ENCODE results near the gene UBC. TPM values are rescaled to one million over a fixed set of nuclear protein-coding genes. Genes with fewer than 3 reads are reported as not detected.

Gene UBC
- total and polyA plus RNA-seq, 4 donors: 1,113 to 1,682 (median 1,303) TPM

- TF ChIP-seq CTCF (IDR thresholded peaks at IDR 0.05; ENCODE audit: control extremely low read depth, extremely low read depth): no peak
- no peak overlapping the region for H3K27ac ChIP-seq (ENCODE audit: low read depth in 1 of 2, low read length in 1 of 2)
- no peak overlapping the region for H3K4me3 ChIP-seq
- H3K4me1 ChIP-seq (ENCODE audit: control insufficient read depth in 5 of 5, insufficient read depth in 5 of 5, low read length in 5 of 5): no peaks in the 10 kb centered on the region
- H3K9me3 ChIP-seq (ENCODE audit: control insufficient read depth in 4 of 4, insufficient read depth in 3 of 4, low read length in 3 of 4): no peaks in the 10 kb centered on the region
- no peaks in the 10 kb centered on the region for H3K27me3 ChIP-seq (ENCODE audit: control insufficient read depth in 3 of 3, insufficient read depth in 3 of 3, low read length in 2 of 3)
- peaks cover 8 to 47% (median 12%) of the 10 kb centered on the region in 4 donors for H3K36me3 ChIP-seq (ENCODE audit: control insufficient read depth in 4 of 4, insufficient read depth in 4 of 4, low read length in 4 of 4)
- ATAC-seq (ENCODE audit: insufficient read depth, low FRiP score) (no peak), DNase-seq (no peak)
- H3K9ac ChIP-seq (ENCODE audit: insufficient read depth in 1 of 2, low read length in 2 of 2): no peak overlapping the region
- 92 to 96% methylated on average over 16 of the region's 16 CpGs for WGBS, 2 donors
Observed at GRCh38 chr12:124956571-124956970, 42.1 kb upstream of the UBC start.

DNA sequence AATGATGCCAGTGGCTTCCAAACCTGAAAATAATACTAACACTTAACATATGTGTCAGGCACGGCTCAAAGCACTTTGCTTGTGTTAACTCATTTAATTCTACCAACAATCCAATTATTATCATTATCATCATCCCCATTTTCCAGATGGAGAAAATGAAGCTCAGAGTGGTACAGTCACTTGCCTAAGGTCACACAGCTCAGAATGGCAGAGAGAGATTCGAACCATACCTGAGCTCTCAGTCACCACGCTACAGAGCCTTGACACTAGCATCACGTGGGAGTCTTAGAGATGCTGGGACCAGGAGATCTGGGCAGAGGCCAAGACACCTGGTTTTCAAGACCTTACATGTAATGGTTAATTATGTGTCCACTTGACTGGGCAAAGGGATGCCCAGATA, 40.3 kb upstream of the UBC start:
- no peak for TF ChIP-seq CTCF (IDR thresholded peaks at IDR 0.05; ENCODE audit: control extremely low read depth, extremely low read depth)

GRCh38 chr12:124953689-124954405, 39.4 kb upstream of the UBC start:
- Histone ChIP-seq H3K4me1 (ENCODE audit: control insufficient read depth in 5 of 5, insufficient read depth in 5 of 5, low read length in 5 of 5) (no peaks in the 10 kb centered on the region), H3K27ac (ENCODE audit: low read depth in 1 of 2, low read length in 1 of 2) (no peak overlapping the region), H3K36me3 (ENCODE audit: control insufficient read depth in 4 of 4, insufficient read depth in 4 of 4, low read length in 4 of 4) (peaks cover 10 to 53% (median 17%) of the 10 kb centered on the region in 4 donors), H3K4me3 (no peak overlapping the region), H3K9ac (ENCODE audit: insufficient read depth in 1 of 2, low read length in 2 of 2) (no peak overlapping the region), H3K9me3 (ENCODE audit: control insufficient read depth in 4 of 4, insufficient read depth in 3 of 4, low read length in 3 of 4) (no peaks in the 10 kb centered on the region), H3K27me3 (ENCODE audit: control insufficient read depth in 3 of 3, insufficient read depth in 3 of 3, low read length in 2 of 3) (no peaks in the 10 kb centered on the region)
- ATAC-seq (ENCODE audit: insufficient read depth, low FRiP score) (no peak), DNase-seq (no peak)
- TF ChIP-seq CTCF (IDR thresholded peaks at IDR 0.05; ENCODE audit: control extremely low read depth, extremely low read depth): no peak
- WGBS, 2 donors: 92 to 96% methylated on average over 32 of the region's 32 CpGs

More for the DNA sequence above, 40.3 kb upstream of the UBC start:
- Histone ChIP-seq H3K4me3 (no peak overlapping the region), H3K9ac (ENCODE audit: insufficient read depth in 1 of 2, low read length in 2 of 2) (no peak overlapping the region), H3K4me1 (ENCODE audit: control insufficient read depth in 5 of 5, insufficient read depth in 5 of 5, low read length in 5 of 5) (no peaks in the 10 kb centered on the region), H3K36me3 (ENCODE audit: control insufficient read depth in 4 of 4, insufficient read depth in 4 of 4, low read length in 4 of 4) (peaks cover 9 to 47% (median 16%) of the 10 kb centered on the region in 4 donors), H3K27ac (ENCODE audit: low read depth in 1 of 2, low read length in 1 of 2) (no peak overlapping the region), H3K9me3 (ENCODE audit: control insufficient read depth in 4 of 4, insufficient read depth in 3 of 4, low read length in 3 of 4) (no peaks in the 10 kb centered on the region), H3K27me3 (ENCODE audit: control insufficient read depth in 3 of 3, insufficient read depth in 3 of 3, low read length in 2 of 3) (no peaks in the 10 kb centered on the region)
- WGBS, 2 donors: 96 to 98% methylated on average over 4 of the region's 4 CpGs
- DNase-seq: no peak
- ATAC-seq (ENCODE audit: insufficient read depth, low FRiP score): no peak

All from lung (tissue), 12 donors.